Chondrocyte (in vitro differentiated cells): ENCODE data around the gene SNX32. TPM values are rescaled to one million over a fixed set of nuclear protein-coding genes. Genes with fewer than 3 reads are reported as not detected.

ENCODE experiments used
- DNase-seq: peaks from one replicate; pipeline ENCODE4 v3.0.0; 2021; ENCODE audit warnings: mixed read lengths, low spot score
- H3K27ac Mint-ChIP-seq: one replicate; pipeline ENCODE4 v1.8.0; 2021; ENCODE audit warnings: mild to moderate bottlenecking, moderate library complexity, mixed read lengths; ENCODE audit not compliant: unreplicated experiment
- H3K27me3 Mint-ChIP-seq: 2 replicates; pipeline ENCODE4 v1.8.0; 2021; ENCODE audit warnings: low read depth, mixed read lengths
- H3K36me3 Mint-ChIP-seq: 2 replicates; pipeline ENCODE4 v1.8.0; 2021; ENCODE audit warnings: low read depth, mixed read lengths
- H3K4me1 Mint-ChIP-seq: 2 replicates; pipeline ENCODE4 v1.8.0; 2021; ENCODE audit warnings: low read depth, mild to moderate bottlenecking, mixed read lengths
- H3K4me3 Mint-ChIP-seq: one replicate; pipeline ENCODE4 v1.8.0; 2021; ENCODE audit warnings: mild to moderate bottlenecking, moderate library complexity, mixed read lengths; ENCODE audit not compliant: unreplicated experiment
- H3K9me3 Mint-ChIP-seq: 2 replicates; pipeline ENCODE4 v1.8.0; 2021; ENCODE audit warnings: low read depth, mixed read lengths
- CTCF ChIP-seq: fragments of 200-600 bp; sonication (generic); IDR thresholded peaks from 2 replicates; pipeline ENCODE4 v1.5.0; 2021; ENCODE audit warnings: antibody characterized with exemption, mild to moderate bottlenecking, moderate library complexity
- total RNA-seq: library from RNA; stranded (reverse); gene quantifications from 3 replicates; pipeline ENCODE4 v1.2.1, GENCODE V29; 2021

The SNX32 gene
- total RNA-seq, 1 donor from 2014 or later, result 0.80 TPM

DNA sequence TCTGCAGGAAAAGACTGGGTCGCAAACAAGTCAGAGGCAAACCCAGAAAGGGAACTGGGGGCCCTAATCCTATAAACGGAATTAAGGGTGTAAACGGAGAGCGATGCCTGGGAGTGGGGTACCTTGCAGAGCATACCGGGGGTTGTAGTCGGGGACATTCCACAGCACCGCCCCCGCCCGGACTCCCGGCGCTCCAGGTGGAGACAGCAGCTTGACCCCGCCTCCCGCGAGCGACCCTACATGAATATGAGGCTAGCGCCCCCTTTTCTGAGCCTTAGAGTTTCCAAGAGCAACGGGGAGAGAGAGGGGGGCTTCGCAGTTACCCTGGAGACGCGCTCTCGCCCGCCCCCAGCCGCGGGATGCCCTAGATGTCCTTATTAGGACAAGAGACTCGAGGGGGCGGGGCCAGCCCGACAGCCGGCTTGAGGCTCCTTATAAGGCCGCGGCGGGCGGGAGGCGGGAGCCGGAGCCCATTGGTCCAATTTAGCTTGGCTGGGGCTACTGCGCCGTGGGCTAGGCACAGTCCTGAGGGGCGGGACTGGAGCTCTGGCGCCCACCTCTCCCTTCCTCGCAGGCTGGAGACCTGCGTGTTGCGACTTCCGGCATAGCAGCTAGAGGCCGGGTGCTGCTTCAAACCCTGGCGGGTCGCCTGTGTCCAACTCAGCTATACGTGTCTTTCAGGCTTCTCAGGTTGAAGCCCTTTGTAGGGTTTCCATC, 25.5 kb downstream of the SNX32 start:
- DNase-seq, result peak; percentile 99
- Mint-ChIP-seq H3K9me3 (no peaks in the 10 kb centered on the region), H3K4me3 (peak overlapping the region; percentile 82), H3K4me1 (peaks cover 69% of the 10 kb centered on the region), H3K36me3 (peaks cover 35% of the 10 kb centered on the region), H3K27ac (peak overlapping the region; percentile 96), H3K27me3 (no peaks in the 10 kb centered on the region)
- TF ChIP-seq CTCF, result peak; percentile 27

- DNase-seq, result peak; percentile 67
- no peak for TF ChIP-seq CTCF
- Mint-ChIP-seq H3K4me1 (peaks cover 64% of the 10 kb centered on the region), H3K27me3 (no peaks in the 10 kb centered on the region), H3K4me3 (peak overlapping the region; percentile 82), H3K9me3 (no peaks in the 10 kb centered on the region), H3K36me3 (peaks cover 29% of the 10 kb centered on the region), H3K27ac (peak overlapping the region; percentile 96)
Measured at GRCh38 chr11:65859812-65860277, 26.1 kb downstream of the SNX32 start.

GRCh38 chr11:65860278-65861164, 26.8 kb downstream of the SNX32 start, which contains the start of gene MUS81:
Gene MUS81 (plus strand): TSS chr11:65860433. CDS start chr11:65860754, 321 bp downstream.
- Mint-ChIP-seq H3K4me3 (peak within 1 kb of the TSS; percentile 82), H3K27me3 (no peaks in the 10 kb centered on the region), H3K9me3 (no peaks in the 10 kb centered on the region), H3K36me3 (peaks cover 30% of the 10 kb centered on the region), H3K4me1 (peaks cover 61% of the 10 kb centered on the region), H3K27ac (peak within 1 kb of the TSS; percentile 96)
- peak; percentile 98 for DNase-seq
- TF ChIP-seq CTCF, result peak; percentile 99

- Mint-ChIP-seq H3K9me3 (no peaks in the 10 kb centered on the region), H3K27me3 (no peaks in the 10 kb centered on the region), H3K4me1 (peaks cover 55% of the 10 kb centered on the region), H3K36me3 (peaks cover 23% of the 10 kb centered on the region), H3K4me3 (peak overlapping the region; percentile 82), H3K27ac (peak overlapping the region; percentile 96)
- no peak for DNase-seq
- no peak for TF ChIP-seq CTCF
Measured at GRCh38 chr11:65861165-65861505, 27.4 kb downstream of the SNX32 start.

DNA sequence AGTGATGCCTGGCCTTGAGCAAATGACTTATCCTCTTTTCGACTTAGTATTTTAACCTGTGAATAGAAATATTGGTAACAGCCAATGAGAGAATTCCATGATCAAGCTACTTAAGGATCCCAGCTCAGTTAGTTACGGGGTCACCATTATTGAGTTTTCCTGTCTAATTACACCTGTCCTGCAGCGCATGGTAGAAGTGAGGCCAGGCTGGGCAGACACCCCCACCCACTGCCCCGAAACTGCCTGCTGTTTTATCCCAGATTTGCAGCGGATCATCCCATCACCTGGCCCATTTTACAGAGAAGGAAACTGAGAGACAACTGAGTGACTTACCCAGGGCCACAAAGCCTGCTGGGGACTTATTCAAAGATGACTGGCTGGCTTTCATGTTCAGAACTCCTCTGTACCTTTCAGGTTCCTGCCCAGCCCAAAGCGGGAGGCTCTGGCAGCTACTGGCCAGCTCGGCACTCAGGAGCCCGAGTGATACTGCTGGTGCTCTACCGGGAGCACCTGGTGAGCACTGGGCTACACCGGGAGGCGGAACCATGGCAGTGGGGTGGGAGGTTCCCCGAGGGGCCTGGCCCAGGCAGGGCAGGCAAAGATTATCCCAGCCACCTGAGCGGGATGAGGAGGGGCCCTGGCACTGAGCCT, 27.9 kb downstream of the SNX32 start:
- Mint-ChIP-seq H3K4me3 (peak overlapping the region; percentile 82), H3K9me3 (no peaks in the 10 kb centered on the region), H3K27ac (peak overlapping the region; percentile 96), H3K27me3 (no peaks in the 10 kb centered on the region), H3K36me3 (peaks cover 18% of the 10 kb centered on the region), H3K4me1 (peaks cover 50% of the 10 kb centered on the region)
- peak; percentile 79 for DNase-seq
- no peak for TF ChIP-seq CTCF
